ENCODE measurements around the gene TCEA2.

DNA sequence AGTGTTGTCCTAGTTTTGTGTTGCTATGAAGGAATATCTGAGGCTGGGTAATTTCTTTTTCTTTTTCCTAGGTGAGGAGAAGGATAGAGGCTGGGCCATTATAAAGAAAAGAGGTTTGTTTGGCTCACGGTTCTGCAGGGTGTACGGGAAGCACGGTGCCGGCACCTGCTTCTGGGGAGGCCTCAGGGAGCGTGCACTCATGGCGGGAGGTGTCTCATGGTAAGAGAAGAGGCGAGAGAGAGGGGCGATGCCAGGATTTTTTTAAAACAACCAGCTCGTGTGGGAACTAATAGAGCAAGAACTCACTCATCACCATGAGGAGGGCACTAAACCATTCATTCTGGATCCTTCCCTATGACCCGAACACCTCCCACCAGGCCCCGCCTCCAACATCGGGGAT is 58.6 kb downstream of the TCEA2 start:
- no peak for TF ChIP-seq U2AF1 (optimal IDR thresholded peaks at IDR 0.05; ENCODE audit: low read depth, low read length)
- no peak for TF ChIP-seq ZBTB43 (CRISPR knock-in tag; conservative IDR thresholded peaks at IDR 0.05)
- TF ChIP-seq, protein P1, sequence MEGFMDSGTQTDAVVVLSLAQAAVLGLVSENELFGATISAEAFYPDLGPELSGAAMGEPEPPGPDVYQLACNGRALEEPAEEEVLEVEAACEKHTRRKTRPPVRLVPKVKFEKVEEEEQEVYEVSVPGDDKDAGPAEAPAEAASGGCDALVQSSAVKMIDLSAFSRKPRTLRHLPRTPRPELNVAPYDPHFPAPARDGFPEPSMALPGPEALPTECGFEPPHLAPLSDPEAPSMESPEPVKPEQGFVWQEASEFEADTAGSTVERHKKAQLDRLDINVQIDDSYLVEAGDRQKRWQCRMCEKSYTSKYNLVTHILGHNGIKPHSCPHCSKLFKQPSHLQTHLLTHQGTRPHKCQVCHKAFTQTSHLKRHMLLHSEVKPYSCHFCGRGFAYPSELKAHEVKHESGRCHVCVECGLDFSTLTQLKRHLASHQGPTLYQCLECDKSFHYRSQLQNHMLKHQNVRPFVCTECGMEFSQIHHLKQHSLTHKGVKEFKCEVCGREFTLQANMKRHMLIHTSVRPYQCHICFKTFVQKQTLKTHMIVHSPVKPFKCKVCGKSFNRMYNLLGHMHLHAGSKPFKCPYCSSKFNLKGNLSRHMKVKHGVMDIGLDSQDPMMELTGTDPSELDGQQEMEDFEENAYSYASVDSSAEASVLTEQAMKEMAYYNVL (CRISPR knock-in tag; IDR thresholded peaks at IDR 0.05; ENCODE audit: borderline replicate concordance), result no peak
- TF ChIP-seq CTCF (CRISPR knock-in tag; IDR thresholded peaks at IDR 0.05), result no peak
- no peak for TF ChIP-seq TGIF2 (CRISPR knock-in tag; IDR thresholded peaks at IDR 0.05)
- TF ChIP-seq SMAD1 (CRISPR knock-in tag; IDR thresholded peaks at IDR 0.05; ENCODE audit: borderline replicate concordance, low read depth), result no peak
- TF ChIP-seq CHD4 (IDR thresholded peaks at IDR 0.05; ENCODE audit: borderline replicate concordance, low read length), result no peak
- no peak for TF ChIP-seq POLR2AphosphoS5 (IDR thresholded peaks at IDR 0.05; ENCODE audit: low read depth, low read length)
- no peak for TF ChIP-seq EP300 (IDR thresholded peaks at IDR 0.05; ENCODE audit: low read depth in 2 of 2, low read length in 2 of 2)
- no peak for TF ChIP-seq EP300 (CRISPR knock-in tag; IDR thresholded peaks at IDR 0.05; ENCODE audit: borderline replicate concordance)
